Astrocyte of the spinal cord (primary cell): ENCODE results near the gene NUMB.

Source experiments
- DNase-seq: peaks from one replicate; pipeline ENCODE4 v3.0.0; 2011; ENCODE audit warnings: low read depth, low spot score
- H3K4me3 ChIP-seq: 2 replicates; pipeline ENCODE4 v1.5.1; 2011; ENCODE audit warnings: low read depth, mild to moderate bottlenecking, low read length, moderate library complexity
- CTCF ChIP-seq: IDR thresholded peaks from 2 replicates; pipeline ENCODE4 v1.5.1; 2012; ENCODE audit warnings: low read depth, mild to moderate bottlenecking, low read length, inconsistent platforms
- in situ Hi-C: cut with HindIII; loops from 2 replicates; pipeline ENCODE4 v1.10.0; 2017; ENCODE audit warnings: low sequenced_read_pairs

The NUMB gene

GRCh38 chr14:73460691-73461127, 2.4 kb upstream of the NUMB start:
- TF ChIP-seq CTCF: no peak
- DNase-seq: peak; percentile 58
- H3K4me3 ChIP-seq: no peak overlapping the region
- in situ Hi-C loops: loop anchor here (25.0 kb wide), 1 partner anchor 173 kb away; no protein-coding TSS in a partner anchor

- in situ Hi-C loops: loop anchor here (25.0 kb wide), 1 partner anchor 173 kb away; no protein-coding TSS in a partner anchor
- no peak for TF ChIP-seq CTCF
- DNase-seq: no peak
- H3K4me3 ChIP-seq: no peak overlapping the region
These were observed 1.6 kb upstream of the NUMB start for GRCh38 chr14:73459959-73460358.

- in situ Hi-C loops: loop anchor here (25.0 kb wide), 1 partner anchor 171 kb away; no protein-coding TSS in a partner anchor
- no peak for DNase-seq
- H3K4me3 ChIP-seq: peak overlapping the region; percentile 98
- no peak for TF ChIP-seq CTCF
These were observed 493 bp downstream of the NUMB start for GRCh38 chr14:73457924-73458182.

- peak; percentile 28 for DNase-seq
- TF ChIP-seq CTCF: no peak
- in situ Hi-C loops: loop anchor here (25.0 kb wide), 1 partner anchor 170 kb away; no protein-coding TSS in a partner anchor
- H3K4me3 ChIP-seq: peak overlapping the region; percentile 98
These were observed 1.1 kb downstream of the NUMB start for GRCh38 chr14:73457041-73457923.

GRCh38 chr14:73455294-73455693, 3.1 kb downstream of the NUMB start:
- in situ Hi-C loops: loop anchor here (25.0 kb wide), 1 partner anchor 168 kb away; no protein-coding TSS in a partner anchor
- H3K4me3 ChIP-seq: no peak overlapping the region
- TF ChIP-seq CTCF: no peak
- DNase-seq: no peak

- no peak overlapping the region for H3K4me3 ChIP-seq
- in situ Hi-C loops: loop anchor here (25.0 kb wide), 1 partner anchor 165 kb away; no protein-coding TSS in a partner anchor
- peak; percentile 88 for DNase-seq
- TF ChIP-seq CTCF: no peak
These were observed 5.8 kb downstream of the NUMB start for GRCh38 chr14:73452341-73453186.
